Measurements from ENCODE around the gene FLT4. TPM values are rescaled to one million over a fixed set of nuclear protein-coding genes. Genes with fewer than 3 reads are reported as not detected.

Gene FLT4
- polyA plus RNA-seq, 1 donor from 2014 or later = 0.04 TPM

- Histone ChIP-seq H3K9me3 (ENCODE audit: low read length) (no peaks in the 10 kb centered on the region), H3K79me2 (replicated peaks; ENCODE audit: insufficient read depth, low read length) (no peaks in the 10 kb centered on the region), H3K4me3 (ENCODE audit: low read length) (no peak overlapping the region), H3K4me2 (ENCODE audit: low read length) (no peak overlapping the region), H3F3A (ENCODE audit: insufficient read depth, low read length, poor library complexity, severe bottlenecking) (no peaks in the 10 kb centered on the region), H3K27me3 (ENCODE audit: insufficient read depth, low read depth, low read length) (no peaks in the 10 kb centered on the region), H4K20me1 (ENCODE audit: insufficient read depth) (no peaks in the 10 kb centered on the region), H2AFZ (ENCODE audit: low read depth, low read length) (no peak overlapping the region), H3K36me3 (ENCODE audit: insufficient read depth, low read length) (no peaks in the 10 kb centered on the region), H3K9ac (ENCODE audit: low read length) (no peak overlapping the region), H3K27ac (ENCODE audit: low read length) (no peak overlapping the region), H3K9me2 (ENCODE audit: insufficient read depth, low read length) (no peaks in the 10 kb centered on the region)
- no peak for TF ChIP-seq CTCF (IDR thresholded peaks at IDR 0.05; ENCODE audit: poor library complexity, severe bottlenecking)
Observed at GRCh38 chr5:180639741-180640610, 9.4 kb downstream of the FLT4 start.

GRCh38 chr5:180639287-180639686 lies 10.1 kb downstream of the FLT4 start:
- no peaks in the 10 kb centered on the region for H3K36me3 ChIP-seq (ENCODE audit: insufficient read depth, low read length)
- no peaks in the 10 kb centered on the region for H3K79me2 ChIP-seq (replicated peaks; ENCODE audit: insufficient read depth, low read length)
- H3K9me2 ChIP-seq (ENCODE audit: insufficient read depth, low read length) = no peaks in the 10 kb centered on the region
- no peaks in the 10 kb centered on the region for H4K20me1 ChIP-seq (ENCODE audit: insufficient read depth)
- H3K4me2 ChIP-seq (ENCODE audit: low read length) = no peak overlapping the region
- TF ChIP-seq TAF1 (IDR thresholded peaks at IDR 0.05; ENCODE audit: low read depth) (no peak), EZH2 (IDR thresholded peaks at IDR 0.05; ENCODE audit: borderline replicate concordance, insufficient read depth, low read length, poor library complexity, severe bottlenecking) (no peak), CTCF (IDR thresholded peaks at IDR 0.05; ENCODE audit: poor library complexity, severe bottlenecking) (no peak), SMC3 (conservative IDR thresholded peaks at IDR 0.05; ENCODE audit: poor library complexity) (no peak), POLR2AphosphoS5 (IDR thresholded peaks at IDR 0.05) (no peak), REST (IDR thresholded peaks at IDR 0.05; ENCODE audit: borderline replicate concordance) (no peak), RAD21 (conservative IDR thresholded peaks at IDR 0.05) (no peak), EP300 (conservative IDR thresholded peaks at IDR 0.05; ENCODE audit: poor library complexity, severe bottlenecking) (no peak), MXI1 (conservative IDR thresholded peaks at IDR 0.05; ENCODE audit: poor library complexity, severe bottlenecking) (no peak)
- H3K27me3 ChIP-seq (ENCODE audit: insufficient read depth, low read depth, low read length) = no peaks in the 10 kb centered on the region
- H3K9me3 ChIP-seq (ENCODE audit: low read length) = no peaks in the 10 kb centered on the region
- no peaks in the 10 kb centered on the region for H3F3A ChIP-seq (ENCODE audit: insufficient read depth, low read length, poor library complexity, severe bottlenecking)
- H3K9ac ChIP-seq (ENCODE audit: low read length) = no peak overlapping the region
- H3K27ac ChIP-seq (ENCODE audit: low read length) = no peak overlapping the region
- H2AFZ ChIP-seq (ENCODE audit: low read depth, low read length) = no peak overlapping the region
- H3K4me3 ChIP-seq (ENCODE audit: low read length) = no peak overlapping the region
